CD14-positive monocyte (primary cell): ENCODE results near the gene P4HA2. TPM values are rescaled to one million over a fixed set of nuclear protein-coding genes. Genes with fewer than 3 reads are reported as not detected.

ENCODE experiments used
- DNase-seq, 3 donors: peaks; one replicate each; pipeline ENCODE4 v3.0.0-alpha.2; 2011 to 2022
- H2AFZ ChIP-seq: 2 replicates; pipeline ENCODE4 v1.6.0; 2012; ENCODE audit warnings: mild to moderate bottlenecking, low read depth, low read length, inconsistent platforms; ENCODE audit not compliant: insufficient read depth, poor library complexity, severe bottlenecking
- H3K27ac ChIP-seq, 2 donors: 1 replicate in 1 of 2; 2 replicates in 1 of 2; pipeline ENCODE4 v1.5.1; 2012 to 2013; ENCODE audit warnings: low read length in 2 of 2, control low read depth in 1 of 2, inconsistent platforms in 1 of 2, low read depth in 1 of 2, mild to moderate bottlenecking in 1 of 2
- H3K27me3 ChIP-seq, 2 donors: one replicate each; pipeline versions ENCODE4 v1.6.0 to v1.6.1; 2011 to 2013; ENCODE audit warnings: low read length in 2 of 2; ENCODE audit not compliant: control insufficient read depth in 2 of 2, insufficient read depth in 2 of 2
- H3K36me3 ChIP-seq, 2 donors: replicated peaks in 1 of 2; 1 replicate in 1 of 2; 2 replicates in 1 of 2; pipeline versions ENCODE4 v1.5.1 to v1.6.1; 2012 to 2013; ENCODE audit warnings: low read length in 2 of 2, control low read depth in 1 of 2, inconsistent platforms in 1 of 2, mild to moderate bottlenecking in 1 of 2; ENCODE audit not compliant: insufficient read depth in 2 of 2, control insufficient read depth in 1 of 2
- H3K4me1 ChIP-seq, 2 donors: 1 replicate in 1 of 2; 2 replicates in 1 of 2; pipeline versions ENCODE4 v1.5.1 to v1.6.1; 2012 to 2013; ENCODE audit warnings: low read length in 2 of 2, control low read depth in 1 of 2, inconsistent platforms in 1 of 2, mild to moderate bottlenecking in 1 of 2, moderate library complexity in 1 of 2; ENCODE audit not compliant: insufficient read depth in 2 of 2, control insufficient read depth in 1 of 2
- H3K4me2 ChIP-seq: replicated peaks from 2 replicates; pipeline ENCODE3; 2012; ENCODE audit warnings: low read length, moderate library complexity, mild to moderate bottlenecking; ENCODE audit not compliant: poor library complexity, severe bottlenecking; ENCODE audit errors: extremely low read depth
- H3K4me3 ChIP-seq, 3 experiments: fragments of 200-600 bp in 1 of 3; sonication (generic) in 1 of 3; replicated peaks in 1 of 3; 1 replicate in 2 of 3; 2 replicates in 1 of 3; pipeline ENCODE4 v1.5.1; 2011 to 2013; ENCODE audit warnings: low read length in 3 of 3, mild to moderate bottlenecking in 3 of 3, control low read depth in 2 of 3, low read depth in 2 of 3, inconsistent platforms in 1 of 3, moderate library complexity in 1 of 3
- H3K79me2 ChIP-seq: 2 replicates; pipeline ENCODE4 v1.6.0; 2012; ENCODE audit warnings: mild to moderate bottlenecking, control low read depth, inconsistent platforms, low read length, moderate library complexity; ENCODE audit not compliant: insufficient read depth
- H3K9ac ChIP-seq: 2 replicates; pipeline ENCODE4 v1.6.0; 2017; ENCODE audit warnings: low read length, mild to moderate bottlenecking; ENCODE audit not compliant: insufficient read depth, poor library complexity, severe bottlenecking
- H3K9me3 ChIP-seq, 2 donors: replicated peaks in 1 of 2; 1 replicate in 1 of 2; 2 replicates in 1 of 2; pipeline versions ENCODE4 v1.5.1 to v1.6.1; 2012 to 2013; ENCODE audit warnings: low read length in 2 of 2, control low read depth in 1 of 2; ENCODE audit not compliant: control insufficient read depth in 1 of 2, insufficient read depth in 1 of 2
- H4K20me1 ChIP-seq: 2 replicates; pipeline ENCODE4 v1.6.0; 2012; ENCODE audit warnings: mild to moderate bottlenecking, low read length, control low read depth, moderate library complexity; ENCODE audit not compliant: insufficient read depth
- H3K27ac Mint-ChIP-seq, 7 donors: one replicate each; pipeline ENCODE4 v1.8.0; 2020; ENCODE audit warnings: mild to moderate bottlenecking in 7 of 7, mixed read lengths in 7 of 7, moderate library complexity in 6 of 7, inconsistent platforms in 2 of 7
- H3K27me3 Mint-ChIP-seq, 3 donors: one replicate each; pipeline ENCODE4 v1.8.0; 2021 to 2022; ENCODE audit warnings: low read depth in 3 of 3, mild to moderate bottlenecking in 3 of 3, mixed read lengths in 3 of 3, moderate library complexity in 3 of 3, inconsistent platforms in 1 of 3
- H3K36me3 Mint-ChIP-seq, 2 donors: one replicate each; pipeline ENCODE4 v1.8.0; 2020; ENCODE audit warnings: mixed read lengths in 2 of 2, inconsistent platforms in 1 of 2, mild to moderate bottlenecking in 1 of 2
- H3K4me1 Mint-ChIP-seq: one replicate; pipeline ENCODE4 v1.8.0; 2020; ENCODE audit warnings: mild to moderate bottlenecking, mixed read lengths
- H3K4me3 Mint-ChIP-seq, 2 donors: one replicate each; pipeline ENCODE4 v1.8.0; 2020; ENCODE audit warnings: mild to moderate bottlenecking in 2 of 2, mixed read lengths in 2 of 2, moderate library complexity in 1 of 2
- H3K9me3 Mint-ChIP-seq, 7 donors: one replicate each; pipeline ENCODE4 v1.8.0; 2020 to 2022; ENCODE audit warnings: mixed read lengths in 7 of 7, mild to moderate bottlenecking in 6 of 7, moderate library complexity in 6 of 7, inconsistent platforms in 2 of 7
- WGBS: methylation state at CpG from one replicate; pipeline ENCODE4 v1.1.5; 2013; ENCODE audit warnings: missing lambda C conversion rate; ENCODE audit not compliant: insufficient coverage; 5-methylcytosine and 5-hydroxymethylcytosine counted together
- intact Hi-C, 2 donors: fragments of 100-400 bp; cut with micrococcal nuclease; formaldehyde crosslinking; loops; one replicate each; pipeline versions ENCODE4 v1.15.0 to v1.15.1; 2023
- polyA plus RNA-seq, 3 donors: library from polyadenylated mRNA; depleted of rRNA in 1 of 3; unstranded in 2 of 3; stranded (reverse) in 1 of 3; fragments of 300-500 nt in 2 of 3; fragments of >200 nt in 1 of 3; fragmentation: Illumina TruSeq in 2 of 3; gene quantifications; 1 replicate in 2 of 3; 2 replicates in 1 of 3; pipeline ENCODE4 v1.2.3, GENCODE V29; 2012 to 2021
- TF ChIP-seq, protein P1 (sequence below): fragments of 200-600 bp; IDR thresholded peaks from one replicate; pipeline ENCODE4 v1.8.0; 2022; ENCODE audit warnings: antibody characterized with exemption, mild to moderate bottlenecking

The P4HA2 gene
- polyA plus RNA-seq, 3 donors: 0.12 to 0.99 (median 0.45) TPM

DNA sequence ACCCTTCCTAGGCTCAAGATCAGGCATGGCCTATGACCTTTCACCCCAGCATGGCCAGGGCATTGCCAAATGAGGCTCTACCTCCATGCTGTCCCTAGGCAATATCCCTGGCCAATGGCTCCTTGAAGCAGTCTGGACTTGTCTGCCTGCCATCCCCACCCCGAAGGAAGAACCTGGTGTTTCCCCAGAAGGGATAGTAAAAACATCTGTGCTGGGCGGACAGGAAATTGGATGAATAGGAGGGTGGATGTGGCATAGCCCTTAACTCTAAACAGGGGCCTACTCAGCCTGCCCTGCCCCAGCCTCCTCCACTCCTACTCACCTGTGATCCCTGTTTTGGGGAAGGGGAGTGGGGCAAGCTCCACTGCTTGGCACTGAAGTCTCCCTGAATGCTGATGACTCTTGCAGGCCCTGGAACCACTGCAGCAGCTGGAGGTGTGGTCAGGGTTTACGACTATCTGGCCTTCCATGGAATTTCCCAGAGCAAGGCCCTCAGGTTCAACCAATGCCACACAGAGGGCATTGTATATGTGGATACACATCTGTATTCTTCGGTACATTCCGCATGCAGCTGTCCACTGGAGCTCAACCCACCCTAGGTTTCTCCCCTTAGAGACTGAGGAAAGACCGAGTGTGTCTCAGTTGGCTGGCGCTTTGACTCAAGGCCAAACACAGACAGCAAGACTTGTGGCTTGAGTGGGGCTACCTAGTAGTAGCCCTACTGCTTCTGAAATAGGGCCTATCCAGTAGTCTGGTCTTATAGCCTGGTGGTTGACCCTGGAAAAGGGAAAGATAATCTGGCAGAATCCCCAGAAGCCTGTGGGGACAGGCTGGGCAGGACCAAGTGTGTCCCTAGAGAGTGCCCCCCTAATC lies 6.4 kb upstream of the P4HA2 start:
- Histone ChIP-seq H3K4me3 (no peak overlapping the region), H2AFZ (no peak overlapping the region), H3K9me3 (no peaks in the 10 kb centered on the region), H3K4me1 (no peaks in the 10 kb centered on the region), H3K27ac (no peak overlapping the region), H3K4me2 (no peak overlapping the region), H4K20me1 (no peaks in the 10 kb centered on the region), H3K79me2 (no peaks in the 10 kb centered on the region), H3K9ac (no peak overlapping the region), H3K36me3 (no peaks in the 10 kb centered on the region), H3K27me3 (peaks cover 0 to 4% of the 10 kb centered on the region in 2 donors)
- WGBS: 95% methylated on average over 4 of the region's 7 CpGs
- peaks cover 9% of the 10 kb centered on the region for H3K4me1 Mint-ChIP-seq
- no peak overlapping the region for H3K27ac Mint-ChIP-seq
- H3K36me3 Mint-ChIP-seq: no peaks in the 10 kb centered on the region
- intact Hi-C loops: no loop called here
- DNase-seq: no peak
- peaks cover 11 to 16% (median 15%) of the 10 kb centered on the region in 3 donors for H3K27me3 Mint-ChIP-seq
- TF ChIP-seq, protein P1, sequence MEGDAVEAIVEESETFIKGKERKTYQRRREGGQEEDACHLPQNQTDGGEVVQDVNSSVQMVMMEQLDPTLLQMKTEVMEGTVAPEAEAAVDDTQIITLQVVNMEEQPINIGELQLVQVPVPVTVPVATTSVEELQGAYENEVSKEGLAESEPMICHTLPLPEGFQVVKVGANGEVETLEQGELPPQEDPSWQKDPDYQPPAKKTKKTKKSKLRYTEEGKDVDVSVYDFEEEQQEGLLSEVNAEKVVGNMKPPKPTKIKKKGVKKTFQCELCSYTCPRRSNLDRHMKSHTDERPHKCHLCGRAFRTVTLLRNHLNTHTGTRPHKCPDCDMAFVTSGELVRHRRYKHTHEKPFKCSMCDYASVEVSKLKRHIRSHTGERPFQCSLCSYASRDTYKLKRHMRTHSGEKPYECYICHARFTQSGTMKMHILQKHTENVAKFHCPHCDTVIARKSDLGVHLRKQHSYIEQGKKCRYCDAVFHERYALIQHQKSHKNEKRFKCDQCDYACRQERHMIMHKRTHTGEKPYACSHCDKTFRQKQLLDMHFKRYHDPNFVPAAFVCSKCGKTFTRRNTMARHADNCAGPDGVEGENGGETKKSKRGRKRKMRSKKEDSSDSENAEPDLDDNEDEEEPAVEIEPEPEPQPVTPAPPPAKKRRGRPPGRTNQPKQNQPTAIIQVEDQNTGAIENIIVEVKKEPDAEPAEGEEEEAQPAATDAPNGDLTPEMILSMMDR: no peak
- no peak overlapping the region for H3K4me3 Mint-ChIP-seq
- H3K9me3 Mint-ChIP-seq: peaks cover 0 to under 1% (median 0%) of the 10 kb centered on the region in 7 donors

DNA sequence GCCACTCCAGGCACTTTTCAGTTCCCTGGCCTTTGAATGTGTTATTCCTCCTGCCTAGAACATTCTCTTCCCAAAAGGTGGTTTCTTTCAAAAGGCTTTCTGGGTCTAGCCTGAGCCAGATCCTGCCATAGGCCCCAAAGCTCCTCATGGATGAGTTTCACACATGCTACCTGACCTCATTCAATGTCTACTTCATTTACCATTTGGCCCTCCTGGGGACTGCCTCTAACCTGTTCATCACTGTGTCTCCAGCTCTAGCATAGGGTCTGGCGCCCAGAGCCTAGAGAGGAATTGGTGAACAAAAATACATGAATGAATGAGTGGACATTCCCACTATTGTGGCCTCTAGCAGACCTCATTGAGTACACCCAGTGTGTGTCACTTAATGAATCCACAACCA lies 5.4 kb upstream of the P4HA2 start:
- Histone ChIP-seq H3K9me3 (no peaks in the 10 kb centered on the region), H3K9ac (no peak overlapping the region), H3K27ac (no peak overlapping the region), H3K4me1 (peaks cover 2 to 3% of the 10 kb centered on the region in 2 donors), H3K4me3 (no peak overlapping the region), H2AFZ (no peak overlapping the region), H4K20me1 (no peaks in the 10 kb centered on the region), H3K27me3 (peaks cover 0 to 12% of the 10 kb centered on the region in 2 donors), H3K79me2 (no peaks in the 10 kb centered on the region), H3K36me3 (no peaks in the 10 kb centered on the region), H3K4me2 (no peak overlapping the region)
- H3K27me3 Mint-ChIP-seq: peaks cover 21 to 25% (median 23%) of the 10 kb centered on the region in 3 donors
- no peak for DNase-seq
- WGBS: no CpG with 5 or more reads among the region's 1 CpG
- H3K4me3 Mint-ChIP-seq: no peak overlapping the region
- TF ChIP-seq, protein P1: no peak
- H3K27ac Mint-ChIP-seq: no peak overlapping the region
- H3K36me3 Mint-ChIP-seq: no peaks in the 10 kb centered on the region
- intact Hi-C loops: no loop called here
- peaks cover 0 to 5% (median 0%) of the 10 kb centered on the region in 7 donors for H3K9me3 Mint-ChIP-seq
- peaks cover 9% of the 10 kb centered on the region for H3K4me1 Mint-ChIP-seq
